Parathyroid adenoma (tissue), 2 donors: ENCODE measurements around the gene RGS12.

Experiments used
- H2AFZ ChIP-seq: fragments of 300-600 bp; sonication (generic); one replicate; pipeline ENCODE4 v1.7.0; 2017; ENCODE audit warnings: antibody characterized with exemption, mild to moderate bottlenecking
- H3K27ac ChIP-seq: fragments of 300-600 bp; sonication (generic); one replicate; pipeline ENCODE4 v1.7.0; 2017
- H3K27me3 ChIP-seq: fragments of 300-600 bp; sonication (generic); one replicate; pipeline ENCODE4 v1.7.0; 2017; ENCODE audit warnings: low read length; ENCODE audit not compliant: control insufficient read depth, insufficient read depth
- H3K36me3 ChIP-seq: fragments of 300-600 bp; sonication (generic); one replicate; pipeline ENCODE4 v1.7.0; 2017; ENCODE audit warnings: low read length; ENCODE audit not compliant: control insufficient read depth, insufficient read depth
- H3K4me1 ChIP-seq: fragments of 300-600 bp; sonication (generic); one replicate; pipeline ENCODE4 v1.7.0; 2017; ENCODE audit warnings: control low read depth
- H3K4me2 ChIP-seq: fragments of 300-600 bp; sonication (generic); one replicate; pipeline ENCODE4 v1.7.0; 2017; ENCODE audit warnings: low read length
- H3K4me3 ChIP-seq: fragments of 300-600 bp; sonication (generic); one replicate; pipeline ENCODE4 v1.7.0; 2017; ENCODE audit warnings: low read depth, low read length
- H3K79me2 ChIP-seq: fragments of 300-600 bp; sonication (generic); one replicate; pipeline ENCODE4 v1.7.0; 2017; ENCODE audit warnings: control low read depth
- H3K9ac ChIP-seq: fragments of 300-600 bp; sonication (generic); one replicate; pipeline ENCODE4 v1.7.0; 2017; ENCODE audit warnings: mild to moderate bottlenecking
- H3K9me3 ChIP-seq: fragments of 300-600 bp; sonication (generic); one replicate; pipeline ENCODE4 v1.7.0; 2017; ENCODE audit warnings: low read length; ENCODE audit not compliant: control insufficient read depth
- CTCF ChIP-seq: fragments of 300-600 bp; sonication (generic); IDR thresholded peaks from one replicate; pipeline ENCODE4 v1.7.0; 2017; ENCODE audit warnings: antibody characterized with exemption, mild to moderate bottlenecking
- donor health status: primary hyperparathyroidism.

Gene RGS12

GRCh38 chr4:3338976-3339531, 46.2 kb downstream of the RGS12 start:
- TF ChIP-seq CTCF = no peak
- no peak overlapping the region for H3K4me2 ChIP-seq
- H3K4me3 ChIP-seq = no peak overlapping the region
- peaks cover 4% of the 10 kb centered on the region for H3K4me1 ChIP-seq
- no peaks in the 10 kb centered on the region for H3K36me3 ChIP-seq
- no peak overlapping the region for H3K27ac ChIP-seq
- H3K79me2 ChIP-seq = no peaks in the 10 kb centered on the region
- H2AFZ ChIP-seq = no peak overlapping the region
- no peak overlapping the region for H3K9ac ChIP-seq
- H3K27me3 ChIP-seq = no peaks in the 10 kb centered on the region
- no peaks in the 10 kb centered on the region for H3K9me3 ChIP-seq

GRCh38 chr4:3339577-3339976, 46.8 kb downstream of the RGS12 start:
- H3K27me3 ChIP-seq = no peaks in the 10 kb centered on the region
- no peak overlapping the region for H2AFZ ChIP-seq
- no peak overlapping the region for H3K9ac ChIP-seq
- no peak overlapping the region for H3K27ac ChIP-seq
- H3K4me3 ChIP-seq = no peak overlapping the region
- TF ChIP-seq CTCF = no peak
- H3K4me2 ChIP-seq = no peak overlapping the region
- no peaks in the 10 kb centered on the region for H3K36me3 ChIP-seq
- H3K9me3 ChIP-seq = no peaks in the 10 kb centered on the region
- no peaks in the 10 kb centered on the region for H3K79me2 ChIP-seq
- peaks cover 4% of the 10 kb centered on the region for H3K4me1 ChIP-seq

GRCh38 chr4:3340038-3340699, 47.3 kb downstream of the RGS12 start:
- Histone ChIP-seq H3K4me3 (no peak overlapping the region), H3K9me3 (no peaks in the 10 kb centered on the region), H3K4me1 (peaks cover 4% of the 10 kb centered on the region), H2AFZ (no peak overlapping the region), H3K27me3 (no peaks in the 10 kb centered on the region), H3K79me2 (no peaks in the 10 kb centered on the region), H3K36me3 (no peaks in the 10 kb centered on the region), H3K27ac (no peak overlapping the region), H3K4me2 (no peak overlapping the region), H3K9ac (no peak overlapping the region)
- TF ChIP-seq CTCF = no peak

GRCh38 chr4:3340700-3341083, 47.9 kb downstream of the RGS12 start:
- H3K36me3 ChIP-seq = no peaks in the 10 kb centered on the region
- no peak overlapping the region for H3K9ac ChIP-seq
- no peaks in the 10 kb centered on the region for H3K79me2 ChIP-seq
- TF ChIP-seq CTCF = no peak
- H3K27ac ChIP-seq = no peak overlapping the region
- H3K4me2 ChIP-seq = no peak overlapping the region
- H3K4me1 ChIP-seq = peaks cover 4% of the 10 kb centered on the region
- no peaks in the 10 kb centered on the region for H3K27me3 ChIP-seq
- H3K9me3 ChIP-seq = no peaks in the 10 kb centered on the region
- H3K4me3 ChIP-seq = no peak overlapping the region
- H2AFZ ChIP-seq = no peak overlapping the region

- H3K27ac ChIP-seq = no peak overlapping the region
- H3K79me2 ChIP-seq = no peaks in the 10 kb centered on the region
- TF ChIP-seq CTCF = no peak
Measured at GRCh38 chr4:3341760-3342159, 48.9 kb downstream of the RGS12 start.

More at GRCh38 chr4:3341760-3342159, 48.9 kb downstream of the RGS12 start:
- H3K4me2 ChIP-seq = no peak overlapping the region
- no peak overlapping the region for H3K4me3 ChIP-seq
- no peak overlapping the region for H3K9ac ChIP-seq
- H3K27me3 ChIP-seq = no peaks in the 10 kb centered on the region
- H3K36me3 ChIP-seq = no peaks in the 10 kb centered on the region
- no peaks in the 10 kb centered on the region for H3K9me3 ChIP-seq
- H2AFZ ChIP-seq = no peak overlapping the region
- peaks cover 4% of the 10 kb centered on the region for H3K4me1 ChIP-seq
